ENCODE data around the gene PIP5KL1. TPM values are rescaled to one million over a fixed set of nuclear protein-coding genes. Genes with fewer than 3 reads are reported as not detected.

Gene PIP5KL1
- 0.18 and 0.51 TPM in 2 replicates for total RNA-seq (2014; rRNA removed; shearing (Covaris generic))

DNA sequence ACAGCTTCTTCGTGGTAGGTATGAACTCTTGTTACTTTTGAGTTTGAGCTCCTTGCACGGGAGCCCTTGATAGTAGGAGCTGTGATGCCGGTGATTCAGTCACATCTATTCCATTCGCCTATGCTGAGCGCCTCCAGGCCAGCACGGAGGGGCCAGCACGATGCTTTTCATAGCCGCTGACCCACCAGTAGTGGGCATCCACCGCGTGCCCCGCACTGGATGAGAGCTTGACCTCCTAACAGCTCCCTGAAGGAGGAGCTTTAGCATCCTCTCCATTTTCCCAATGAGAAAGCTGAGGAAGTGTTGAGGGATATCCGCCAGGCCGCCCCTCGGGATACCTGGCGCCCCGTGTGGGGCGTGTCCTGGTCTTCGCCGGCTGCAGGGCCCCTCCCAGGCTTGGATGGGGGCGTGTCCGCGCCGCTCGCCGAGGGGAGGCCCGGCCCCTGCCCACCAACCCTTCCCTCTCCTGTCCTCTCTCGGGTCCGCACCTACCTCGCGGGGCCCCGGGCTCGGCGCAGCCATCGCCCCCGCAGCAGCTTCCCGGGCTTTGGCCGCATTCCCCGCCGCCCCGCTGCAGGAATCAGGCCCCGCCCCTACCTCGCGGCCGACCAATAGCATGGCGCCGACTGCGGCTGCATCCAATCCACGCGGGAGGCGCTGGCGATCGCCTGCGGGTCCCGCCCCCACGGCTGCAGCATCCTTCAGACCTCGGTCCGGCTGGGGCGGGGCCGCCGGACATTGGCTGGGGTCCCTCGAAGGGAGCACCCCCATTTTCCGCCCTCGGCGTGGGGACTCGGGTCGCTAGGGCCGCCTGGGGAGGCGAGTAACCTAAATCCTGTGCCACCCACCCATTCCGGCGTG is at the start of gene PIP5KL1:
PIP5KL1 (minus strand) TSS at position 547 of the 861 bp plus-strand sequence; CDS start at position 522, 25 bp downstream.
- peak; percentile 95 for DNase-seq (ENCODE audit: low read depth)

DNA sequence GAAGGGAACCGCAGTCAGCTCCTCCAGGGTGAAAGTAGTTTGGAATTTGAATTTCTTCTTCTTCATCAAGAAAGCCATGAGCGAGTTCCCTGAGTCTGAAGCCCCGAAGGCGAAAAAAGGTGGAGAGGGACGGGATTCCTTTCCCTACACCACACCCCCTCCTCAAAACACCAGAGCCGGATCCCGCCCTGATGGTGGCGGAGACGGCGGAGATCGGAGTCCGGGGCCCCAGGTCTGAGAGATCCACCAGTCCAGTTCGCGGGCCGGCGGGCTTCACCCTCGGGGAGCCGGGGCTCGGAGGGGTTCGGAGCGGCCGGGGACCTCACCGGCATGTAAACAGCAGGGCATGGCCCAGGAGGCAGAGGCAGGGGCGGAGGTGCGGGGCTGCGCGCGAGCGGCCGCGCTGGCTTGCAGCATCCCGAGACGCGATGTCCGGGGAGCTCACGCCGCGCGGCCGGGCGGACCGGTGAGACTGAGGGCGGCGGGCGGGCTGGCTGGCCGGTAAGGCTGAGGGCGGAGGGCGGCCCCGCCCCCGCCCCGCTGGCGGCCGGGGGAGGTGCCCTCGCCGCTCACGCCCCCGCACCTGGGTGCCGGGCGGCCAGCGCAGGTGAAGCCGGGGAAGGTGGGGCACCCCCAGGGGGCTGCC is 49.6 kb upstream of the PIP5KL1 start:
- peak; percentile 61 for DNase-seq (ENCODE audit: low read depth)

GRCh38 chr9:127979333-127980059 is 48.9 kb upstream of the PIP5KL1 start:
- peak; percentile 51 for DNase-seq (ENCODE audit: low read depth)

- DNase-seq (ENCODE audit: low read depth), result no peak
Observed at GRCh38 chr9:127979015-127979332, 48.4 kb upstream of the PIP5KL1 start.

DNA sequence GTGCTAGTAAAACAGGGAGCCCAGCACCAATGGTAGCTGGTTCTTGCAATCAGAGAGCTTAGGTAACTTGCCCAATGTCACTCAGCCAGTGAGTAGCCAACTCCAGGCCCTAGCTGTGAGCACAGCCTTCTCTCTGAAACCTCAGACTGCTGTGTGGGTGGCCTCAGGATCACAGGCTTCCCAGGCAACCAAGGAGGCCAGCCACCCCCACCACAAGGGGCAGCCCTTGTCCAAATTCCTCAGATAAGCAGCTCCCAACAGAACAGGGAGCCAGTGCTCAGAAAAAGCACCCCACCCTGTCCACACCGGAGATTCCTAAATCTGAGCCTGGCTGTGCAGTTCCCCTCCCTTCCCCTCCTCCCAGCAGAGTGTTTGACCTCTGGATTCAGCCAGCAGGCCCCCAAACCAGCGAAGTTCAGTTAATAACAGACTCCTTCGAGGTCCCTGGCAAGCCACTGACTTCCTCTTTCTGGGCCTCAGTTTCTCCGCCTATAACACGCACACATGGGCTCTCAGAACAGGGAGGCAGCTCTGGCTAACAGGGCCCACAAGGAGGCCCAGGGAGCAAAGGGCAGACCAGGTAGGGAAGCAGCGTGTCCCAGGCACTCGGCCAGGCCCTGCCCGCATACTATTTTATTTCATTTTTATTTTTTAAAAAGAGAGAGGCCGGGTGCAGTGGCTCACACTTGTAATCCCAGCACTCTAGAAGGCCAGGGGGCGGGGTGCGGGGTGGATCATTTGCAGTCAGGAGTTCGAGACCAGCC is 47.5 kb upstream of the PIP5KL1 start:
- DNase-seq (ENCODE audit: low read depth), result peak; percentile 80

DNA sequence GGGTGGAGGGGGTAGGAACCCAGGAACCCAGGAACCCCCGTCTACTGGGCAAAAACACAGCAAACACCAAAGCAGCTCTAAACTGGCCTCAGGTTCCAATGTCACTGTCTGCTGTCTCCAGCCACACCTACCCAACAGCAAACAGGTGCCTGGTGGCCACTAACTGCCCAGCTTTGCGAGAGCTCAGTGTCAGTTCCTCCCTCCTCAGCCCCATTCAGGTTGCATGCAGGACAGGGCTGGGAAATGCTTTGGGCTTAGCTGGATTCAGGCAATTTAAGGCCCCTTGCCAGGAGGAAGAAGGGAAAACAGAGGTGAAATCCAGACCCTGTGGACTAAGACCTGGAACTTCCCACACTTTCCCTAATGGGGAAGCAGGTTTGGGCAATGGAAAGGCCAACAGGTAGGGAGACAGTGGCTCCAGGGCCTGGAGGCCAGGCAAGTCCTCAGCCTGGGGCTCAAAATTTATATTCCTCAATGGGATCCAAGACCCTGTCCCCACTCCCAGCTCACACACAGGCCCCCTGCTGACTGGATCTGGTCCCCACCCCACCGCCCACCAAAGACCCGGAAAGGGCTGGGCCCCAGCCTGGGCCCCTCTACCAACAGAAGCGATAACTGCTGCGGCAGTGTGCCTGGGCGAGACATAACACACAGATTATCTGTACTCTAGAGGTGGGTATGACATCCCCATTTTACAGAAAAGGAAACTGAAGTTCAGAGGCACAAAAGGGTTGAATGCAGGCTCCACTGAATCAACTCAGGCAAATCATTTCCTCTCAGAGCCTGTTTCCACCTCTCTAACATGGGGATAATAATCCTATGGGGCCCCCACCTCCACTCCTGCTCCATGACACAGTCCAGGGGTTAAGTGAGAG is 46.7 kb upstream of the PIP5KL1 start:
- DNase-seq (ENCODE audit: low read depth), result no peak

DNA sequence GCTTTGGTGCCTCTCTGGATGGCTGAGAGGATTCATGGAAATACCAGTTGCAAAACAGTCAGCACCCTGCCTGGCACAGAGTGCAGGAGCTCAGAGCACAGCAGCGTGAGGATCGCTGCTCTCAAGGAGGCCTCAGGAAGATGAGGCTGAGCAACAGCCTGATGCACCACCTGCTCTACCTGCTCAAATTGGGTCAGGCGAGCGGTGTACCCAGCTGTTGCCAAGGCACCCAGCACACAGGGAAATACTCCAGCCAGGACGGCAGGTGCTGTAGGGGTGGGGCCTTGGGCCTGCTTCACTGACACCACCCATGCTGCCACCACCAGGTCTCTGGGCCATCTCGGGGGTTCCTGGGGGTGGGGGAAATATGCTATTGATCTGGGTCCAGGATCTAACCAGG is 45.9 kb upstream of the PIP5KL1 start:
- DNase-seq (ENCODE audit: low read depth), result no peak

DNA sequence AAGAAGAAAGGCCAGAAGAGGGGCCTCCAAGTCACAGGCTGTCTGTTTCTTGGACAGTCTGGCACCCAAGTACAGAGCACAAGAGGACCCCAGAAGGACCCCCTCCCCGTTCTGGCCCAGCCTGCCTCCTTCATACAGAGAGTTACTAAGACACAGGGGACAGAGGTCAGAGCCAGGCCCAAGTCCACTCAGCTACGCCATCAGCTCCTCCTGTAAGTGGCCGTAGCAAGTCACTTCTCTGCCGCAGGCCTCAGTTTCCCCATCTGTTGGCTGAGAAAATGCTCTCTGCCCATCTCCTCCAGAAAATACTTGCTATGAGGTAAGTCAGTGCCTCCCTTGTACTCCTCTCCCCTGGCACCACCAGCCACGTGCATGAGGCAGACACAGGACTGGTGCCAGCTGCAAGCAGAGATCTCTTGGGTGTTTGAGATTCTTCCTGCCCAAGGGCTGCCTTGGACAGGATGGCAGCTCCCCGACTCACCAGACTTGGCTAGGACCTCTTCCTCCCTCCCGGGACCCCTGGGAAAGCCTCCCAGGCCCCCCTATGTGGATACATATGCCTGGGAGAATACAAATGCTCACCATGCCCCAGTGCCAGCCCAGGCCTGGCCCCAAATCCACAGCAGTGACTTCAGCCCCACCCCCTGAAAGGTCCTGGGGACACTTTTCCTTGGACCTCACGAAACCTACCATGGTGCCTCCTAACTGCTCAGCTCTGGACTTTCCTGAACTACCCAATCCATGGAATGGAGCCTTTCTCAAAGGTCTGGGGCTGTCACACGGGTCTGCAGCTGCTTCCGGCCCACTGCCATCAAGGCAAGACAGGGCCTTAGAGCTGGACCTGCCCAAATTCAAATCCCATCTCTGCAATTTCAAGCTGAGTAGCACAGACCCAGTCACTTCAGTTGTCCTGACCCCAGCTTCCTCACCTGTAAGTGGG is 45.1 kb upstream of the PIP5KL1 start:
- DNase-seq (ENCODE audit: low read depth), result no peak

DNA sequence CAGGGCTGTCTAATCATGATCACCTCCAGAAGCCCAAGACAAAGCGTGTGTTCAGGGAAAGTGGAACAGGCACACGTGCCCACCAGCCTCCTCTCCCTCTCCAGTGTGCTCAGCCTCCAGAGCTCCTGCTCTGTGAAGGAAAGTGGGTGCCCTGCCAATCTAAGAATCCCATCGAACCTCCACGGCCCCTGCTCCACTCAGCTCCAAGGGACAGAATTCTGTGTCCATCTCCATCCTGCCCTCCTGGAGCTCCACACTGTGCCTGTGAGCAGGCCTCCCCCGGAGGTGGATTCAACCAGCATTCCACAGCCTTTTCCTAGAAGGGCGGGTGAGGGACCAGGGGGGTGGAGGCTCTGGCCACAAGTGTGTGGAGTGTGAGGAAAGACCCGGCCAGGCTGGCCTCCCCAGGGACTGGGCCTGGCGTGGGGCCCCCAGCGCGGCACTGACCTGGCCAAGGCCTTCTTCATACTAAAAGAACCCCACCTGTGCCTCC is 44.2 kb upstream of the PIP5KL1 start:
- no peak for DNase-seq (ENCODE audit: low read depth)

DNA sequence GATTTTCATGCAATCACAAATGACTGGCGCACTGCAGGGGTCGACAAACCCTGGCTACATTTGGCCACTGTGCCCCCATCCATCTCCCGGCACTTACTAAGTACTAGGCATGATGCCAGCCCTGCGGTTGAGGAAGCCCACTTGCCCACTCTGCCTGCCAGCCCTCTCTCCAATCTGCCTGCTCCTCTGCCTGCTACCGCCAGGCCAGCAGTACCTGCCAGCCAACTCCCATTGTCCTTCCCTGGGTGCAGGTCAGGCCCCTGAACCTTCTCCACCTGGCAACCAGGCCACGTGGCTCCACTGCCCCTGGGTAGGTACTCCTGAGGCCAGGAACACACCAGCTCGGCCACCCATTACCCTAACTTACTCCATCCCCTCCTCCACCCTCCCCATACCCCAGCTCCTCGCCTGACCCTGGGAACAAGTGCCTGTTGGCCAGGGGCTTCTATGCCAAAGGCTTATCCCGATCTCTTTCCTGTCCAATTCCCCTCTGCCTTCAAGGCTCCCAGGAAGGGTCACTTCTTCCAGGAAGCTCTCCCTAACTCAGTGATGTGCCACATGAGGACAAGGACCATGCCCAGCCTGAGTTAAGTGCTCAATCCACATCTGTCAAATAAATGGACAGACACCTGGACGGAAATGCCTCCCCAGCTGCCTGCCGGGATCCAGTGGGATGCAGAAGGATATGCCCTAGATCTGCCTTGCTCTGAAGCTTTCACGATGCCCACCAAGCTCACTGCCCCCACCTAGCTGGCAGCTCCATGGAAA is 43.6 kb upstream of the PIP5KL1 start:
- no peak for DNase-seq (ENCODE audit: low read depth)

- no peak for DNase-seq (ENCODE audit: low read depth)
Observed at GRCh38 chr9:127973169-127974000, 42.8 kb upstream of the PIP5KL1 start.

- no peak for DNase-seq (ENCODE audit: low read depth)
Observed at GRCh38 chr9:127972236-127972871, 41.8 kb upstream of the PIP5KL1 start.

- DNase-seq (ENCODE audit: low read depth), result no peak
Observed at GRCh38 chr9:127971357-127972235, 41.0 kb upstream of the PIP5KL1 start.

DNA sequence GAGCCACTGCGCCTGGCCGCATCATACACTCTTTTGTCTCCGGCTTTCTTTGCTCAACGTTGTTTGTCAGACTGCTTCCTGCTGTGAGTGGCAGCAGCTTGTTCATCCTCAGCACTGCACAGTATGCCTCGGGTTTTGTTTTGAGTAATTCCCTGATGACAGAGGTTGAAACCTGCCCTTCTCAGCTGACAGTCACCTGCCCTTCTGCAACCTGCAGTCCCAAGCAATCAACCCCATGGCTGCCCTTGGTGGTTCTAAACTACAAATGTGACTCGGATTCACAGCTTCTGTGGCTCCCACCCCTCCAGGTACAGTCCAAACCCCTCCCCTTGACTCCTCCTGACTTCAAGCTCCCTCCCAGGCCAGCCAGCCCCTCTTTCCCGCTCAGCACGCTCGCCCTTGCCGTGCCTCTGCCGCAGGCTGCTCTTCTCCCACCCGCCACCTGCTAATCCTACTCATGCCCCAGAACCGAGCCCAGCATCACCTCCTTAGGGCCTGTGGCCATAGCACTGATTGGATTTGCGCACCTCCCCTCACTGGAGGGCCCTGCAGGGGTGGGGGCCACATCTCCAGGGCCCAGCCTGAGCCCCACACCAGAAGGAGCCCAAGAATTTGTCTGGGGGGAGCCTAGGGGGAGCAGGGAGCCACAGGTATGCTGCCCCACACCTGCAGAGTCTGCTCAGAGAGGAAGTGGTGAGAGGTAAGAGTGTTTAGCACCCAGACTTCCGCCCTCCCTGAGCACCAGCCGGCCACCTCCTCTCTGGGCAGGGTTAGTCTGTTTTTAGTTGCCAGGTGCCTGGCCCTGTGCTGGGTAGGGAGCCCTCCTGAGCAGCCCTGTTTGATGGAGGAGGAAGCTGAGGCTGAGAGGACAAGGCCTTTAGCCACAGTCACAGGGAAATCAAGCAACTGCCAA is 40.1 kb upstream of the PIP5KL1 start:
- DNase-seq (ENCODE audit: low read depth), result no peak

DNA sequence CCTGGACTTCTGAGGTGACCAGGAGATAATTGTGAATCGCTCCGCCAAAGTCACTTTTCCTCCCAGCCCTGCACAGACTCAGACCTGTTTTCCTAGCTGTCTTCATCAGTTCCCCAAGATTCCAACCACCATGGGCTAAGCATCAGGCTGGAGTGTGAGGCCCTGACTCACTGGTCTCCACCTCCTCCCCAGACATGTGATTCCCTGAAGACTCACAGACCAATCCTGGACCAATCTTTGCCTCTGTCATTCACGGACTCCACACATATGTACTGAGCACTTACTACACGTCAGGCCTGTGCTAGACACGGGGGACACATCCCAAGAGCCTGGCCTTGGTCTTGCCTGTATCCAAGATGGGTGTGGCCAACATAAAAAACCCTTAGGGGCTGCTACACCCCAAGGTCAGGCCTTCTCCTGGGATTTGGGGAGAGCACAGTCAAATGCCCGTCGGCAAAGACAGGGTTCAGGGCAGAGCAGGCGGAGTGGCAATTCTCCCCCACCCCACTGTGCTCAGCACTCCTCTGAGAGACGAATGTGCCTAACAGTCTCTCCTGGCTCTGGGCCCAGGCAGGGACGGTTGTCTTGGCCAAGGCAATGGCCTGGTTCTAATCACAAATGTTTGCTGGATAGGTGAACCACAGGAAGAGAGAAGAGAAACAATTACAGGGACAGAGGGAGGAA is 38.3 kb upstream of the PIP5KL1 start:
- DNase-seq (ENCODE audit: low read depth), result peak; percentile 91

All from Daoy (cell line).